RWPE2 (cell line): ENCODE results near the gene PACSIN3.

ENCODE experiments used
- ATAC-seq: fragments of 200-7000 bp; cut with Tn5 transposase; 3 replicates; pipeline ENCODE4 v1.9.1; 2021; ENCODE audit warnings: low read depth
- DNase-seq: peaks from one replicate; pipeline ENCODE4 v3.0.0-alpha.2; 2020; ENCODE audit warnings: low spot score
- H3K27ac ChIP-seq: fragments of 450-650 bp; 2 replicates; pipeline ENCODE4 v1.5.1; 2017; ENCODE audit warnings: mild to moderate bottlenecking; ENCODE audit not compliant: poor library complexity, severe bottlenecking
- H3K27me3 ChIP-seq: fragments of 250-450 bp; sonication (Bioruptor Pico); 2 replicates; pipeline ENCODE4 v1.5.1; 2021; ENCODE audit warnings: mild to moderate bottlenecking, moderate library complexity; ENCODE audit not compliant: insufficient read depth, poor library complexity, severe bottlenecking
- H3K36me3 ChIP-seq: fragments of 250-450 bp; sonication (Bioruptor Pico); 2 replicates; pipeline ENCODE4 v1.5.1; 2020; ENCODE audit warnings: low read depth, mild to moderate bottlenecking, moderate library complexity
- H3K4me1 ChIP-seq: fragments of 250-450 bp; sonication (Bioruptor Pico); 2 replicates; pipeline ENCODE4 v1.5.1; 2021; ENCODE audit warnings: mild to moderate bottlenecking, moderate library complexity; ENCODE audit not compliant: insufficient read depth, poor library complexity, severe bottlenecking
- H3K4me3 ChIP-seq: fragments of 250-450 bp; sonication (Bioruptor Pico); 2 replicates; pipeline ENCODE4 v1.5.1; 2021; ENCODE audit warnings: mild to moderate bottlenecking, moderate library complexity; ENCODE audit not compliant: severe bottlenecking
- H3K9me3 ChIP-seq: fragments of 250-450 bp; sonication (Bioruptor Pico); 2 replicates; pipeline ENCODE4 v1.5.1; 2021; ENCODE audit warnings: mild to moderate bottlenecking, moderate library complexity; ENCODE audit not compliant: severe bottlenecking
- CTCF ChIP-seq: fragments of 450-650 bp; IDR thresholded peaks from one replicate; pipeline ENCODE4 v1.5.1; 2017; ENCODE audit warnings: mild to moderate bottlenecking, moderate library complexity; ENCODE audit not compliant: poor library complexity, severe bottlenecking

The PACSIN3 gene

GRCh38 chr11:47165253-47165840 lies 20.9 kb downstream of the PACSIN3 start:
- Histone ChIP-seq H3K36me3 (peaks cover 60% of the 10 kb centered on the region), H3K9me3 (no peaks in the 10 kb centered on the region), H3K27me3 (no peaks in the 10 kb centered on the region), H3K4me1 (no peaks in the 10 kb centered on the region), H3K27ac (no peak overlapping the region), H3K4me3 (no peak overlapping the region)
- DNase-seq, result no peak
- ATAC-seq, result no peak
- TF ChIP-seq CTCF, result no peak

GRCh38 chr11:47164321-47164720 lies 21.9 kb downstream of the PACSIN3 start:
- no peak for ATAC-seq

DNA sequence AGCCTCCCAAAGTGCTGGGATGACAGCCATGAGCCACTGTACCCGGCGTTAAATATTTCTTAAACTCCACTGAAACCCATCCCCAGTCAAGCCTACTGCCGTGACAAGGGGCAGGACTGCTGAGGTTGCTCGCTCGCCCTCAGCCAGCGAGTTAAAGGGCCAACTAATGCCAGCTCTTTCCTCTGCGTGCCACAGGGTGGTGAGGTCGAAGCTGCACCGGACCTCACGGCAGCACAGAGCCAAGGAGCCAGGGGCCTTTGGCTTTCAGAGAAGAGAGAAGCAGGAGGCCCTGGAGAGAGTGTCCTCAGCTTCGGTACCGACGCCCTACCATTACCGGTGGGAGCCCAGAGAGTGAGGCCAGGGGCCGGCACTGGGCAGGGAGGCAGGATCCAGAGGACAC lies 22.3 kb downstream of the PACSIN3 start:
- Histone ChIP-seq H3K9me3 (no peaks in the 10 kb centered on the region), H3K4me1 (no peaks in the 10 kb centered on the region), H3K4me3 (no peak overlapping the region), H3K36me3 (peaks cover 48% of the 10 kb centered on the region), H3K27me3 (no peaks in the 10 kb centered on the region), H3K27ac (no peak overlapping the region)
- TF ChIP-seq CTCF, result no peak
- ATAC-seq (no peak), DNase-seq (no peak)

More at GRCh38 chr11:47164321-47164720, 21.9 kb downstream of the PACSIN3 start:
- H3K36me3 ChIP-seq, result peaks cover 53% of the 10 kb centered on the region
- no peaks in the 10 kb centered on the region for H3K27me3 ChIP-seq
- H3K4me1 ChIP-seq, result no peaks in the 10 kb centered on the region
- no peaks in the 10 kb centered on the region for H3K9me3 ChIP-seq
- no peak for DNase-seq
- no peak overlapping the region for H3K4me3 ChIP-seq
- TF ChIP-seq CTCF, result no peak
- H3K27ac ChIP-seq, result no peak overlapping the region

DNA sequence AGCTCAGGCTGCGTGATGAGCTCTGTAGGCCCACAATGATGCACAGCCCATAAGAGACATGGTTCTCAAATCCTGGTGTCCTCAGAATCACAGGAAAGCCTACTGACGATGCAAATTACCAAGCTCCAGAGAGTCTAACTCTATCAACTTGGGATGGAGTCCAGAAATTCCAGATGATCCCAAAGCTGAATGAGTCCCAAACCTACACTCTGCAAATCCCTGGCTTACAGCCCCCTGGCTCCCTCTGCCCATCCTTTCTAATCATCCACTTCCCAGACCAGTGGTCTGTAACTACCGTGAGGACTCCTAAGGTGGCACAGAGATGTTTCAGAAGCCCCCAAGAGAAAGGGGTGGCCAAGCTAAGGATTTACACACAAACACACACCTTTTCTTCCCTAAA lies 23.0 kb downstream of the PACSIN3 start:
- Histone ChIP-seq H3K27ac (no peak overlapping the region), H3K27me3 (no peaks in the 10 kb centered on the region), H3K4me3 (no peak overlapping the region), H3K9me3 (no peaks in the 10 kb centered on the region), H3K36me3 (peaks cover 41% of the 10 kb centered on the region), H3K4me1 (no peaks in the 10 kb centered on the region)
- DNase-seq (no peak), ATAC-seq (no peak)
- no peak for TF ChIP-seq CTCF

DNA sequence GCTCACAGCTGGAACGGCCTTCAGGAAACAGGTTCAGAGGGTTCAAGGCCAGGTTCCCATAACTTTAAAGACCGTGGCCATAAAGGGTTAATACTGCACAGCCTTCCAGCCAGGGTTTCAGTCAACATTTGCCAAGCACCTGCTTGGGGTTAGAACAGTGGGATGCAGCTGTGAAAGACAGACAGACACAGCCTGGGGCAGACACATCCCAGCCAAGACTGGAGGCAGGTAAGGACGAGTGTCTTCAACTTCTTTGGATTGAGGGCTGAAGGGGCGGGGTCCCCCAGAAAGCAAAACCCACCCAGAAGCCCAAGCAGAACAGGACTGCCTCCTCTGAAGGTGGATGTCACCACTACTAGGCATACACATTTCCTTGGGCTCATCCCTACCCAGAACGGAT lies 23.8 kb downstream of the PACSIN3 start:
- DNase-seq (no peak), ATAC-seq (no peak)
- Histone ChIP-seq H3K4me3 (no peak overlapping the region), H3K27ac (no peak overlapping the region), H3K27me3 (no peaks in the 10 kb centered on the region), H3K9me3 (no peaks in the 10 kb centered on the region), H3K4me1 (no peaks in the 10 kb centered on the region), H3K36me3 (peaks cover 34% of the 10 kb centered on the region)
- no peak for TF ChIP-seq CTCF
